Neural progenitor cell (in vitro differentiated cells): Measurements from ENCODE around the gene POLE3.

ENCODE experiments used
- CTCF ChIP-seq: fragments of 200-600 bp; sonication (generic); IDR thresholded peaks from 2 replicates; pipeline ENCODE4 v1.5.1; 2017; ENCODE audit warnings: antibody characterized with exemption, mild to moderate bottlenecking
- EZH2 ChIP-seq: fragments of 200-600 bp; sonication (generic); IDR thresholded peaks from 2 replicates; pipeline ENCODE4 v1.6.1; 2017; ENCODE audit warnings: antibody characterized with exemption, mild to moderate bottlenecking, moderate library complexity
- EZH2phosphoT487 ChIP-seq: fragments of 200-600 bp; sonication (generic); IDR thresholded peaks from 2 replicates; pipeline ENCODE4 v1.6.1; 2017; ENCODE audit warnings: antibody characterized with exemption

GRCh38 chr9:113380869-113381378, 29.6 kb downstream of the POLE3 start:
- no peak for TF ChIP-seq CTCF
- TF ChIP-seq EZH2: no peak
- no peak for TF ChIP-seq EZH2phosphoT487
